Body of pancreas (tissue), 4 donors: ENCODE measurements around the gene IL1RL2. TPM values are rescaled to one million over a fixed set of nuclear protein-coding genes. Genes with fewer than 3 reads are reported as not detected.

Experiments used
- ATAC-seq: fragments of 150-250 bp; one replicate; pipeline ENCODE4 v1.9.1; 2016
- DNase-seq, 4 donors: peaks; one replicate each; pipeline ENCODE4 v3.0.0-alpha.2; 2019
- H3K27ac ChIP-seq, 4 donors: fragments of 200-600 bp; sonication (generic); 1 replicate in 3 of 4; 2 replicates in 1 of 4; pipeline versions ENCODE4 v1.5.1 to v1.6.1; 2016 to 2019; ENCODE audit warnings: mild to moderate bottlenecking in 1 of 4, mixed read lengths in 1 of 4, moderate library complexity in 1 of 4
- H3K27me3 ChIP-seq, 2 donors: fragments of 200-600 bp; sonication (generic); one replicate each; pipeline ENCODE4 v1.6.0; 2016; ENCODE audit warnings: mild to moderate bottlenecking in 1 of 2
- H3K36me3 ChIP-seq, 2 donors: fragments of 200-600 bp; sonication (generic); replicated peaks in 1 of 2; 2 replicates each; pipeline ENCODE4 v1.5.1; 2016; ENCODE audit warnings: low read depth in 2 of 2; ENCODE audit not compliant: insufficient read depth in 1 of 2
- H3K4me1 ChIP-seq: fragments of 200-600 bp; sonication (generic); one replicate; pipeline ENCODE4 v1.6.0; 2016
- H3K4me3 ChIP-seq, 2 donors: fragments of 200-600 bp; sonication (generic); 1 replicate in 1 of 2; 2 replicates in 1 of 2; pipeline ENCODE4 v1.5.1; 2016 to 2019
- H3K9me3 ChIP-seq, 3 donors: fragments of 200-600 bp; sonication (generic); 1 replicate in 2 of 3; 2 replicates in 1 of 3; pipeline ENCODE4 v1.5.1; 2016
- POLR2A ChIP-seq, 3 donors: fragments of 450-650 bp; IDR thresholded peaks; one replicate each; pipeline ENCODE4 v1.6.1; 2016; ENCODE audit warnings: antibody characterized with exemption in 3 of 3, mild to moderate bottlenecking in 2 of 3
- WGBS, 2 donors: methylation state at CpG; one replicate each; pipeline ENCODE4 v1.1.5; 2017; 5-methylcytosine and 5-hydroxymethylcytosine counted together
- intact Hi-C: fragments of 100-400 bp; cut with DNase I; formaldehyde crosslinking; loops from one replicate; pipeline ENCODE4 v1.15.1; 2023
- total RNA-seq, 2 donors: library from RNA; depleted of rRNA; stranded (reverse); fragments of >200 nt; gene quantifications; one replicate each; pipeline ENCODE4 v1.1.0, GENCODE V29; 2016
- TF ChIP-seq, protein P1 (sequence below), 7 experiments: fragments of 450-650 bp in 4 of 7; fragments of 200-600 bp in 3 of 7; sonication (generic) in 3 of 7; IDR thresholded peaks; one replicate each; pipeline ENCODE4 v1.5.1; 2016 to 2019; ENCODE audit warnings: antibody characterized with exemption in 7 of 7

IL1RL2 gene
- total RNA-seq, 2 donors from 2014 or later = 0.52 TPM; not detected in 1

DNA sequence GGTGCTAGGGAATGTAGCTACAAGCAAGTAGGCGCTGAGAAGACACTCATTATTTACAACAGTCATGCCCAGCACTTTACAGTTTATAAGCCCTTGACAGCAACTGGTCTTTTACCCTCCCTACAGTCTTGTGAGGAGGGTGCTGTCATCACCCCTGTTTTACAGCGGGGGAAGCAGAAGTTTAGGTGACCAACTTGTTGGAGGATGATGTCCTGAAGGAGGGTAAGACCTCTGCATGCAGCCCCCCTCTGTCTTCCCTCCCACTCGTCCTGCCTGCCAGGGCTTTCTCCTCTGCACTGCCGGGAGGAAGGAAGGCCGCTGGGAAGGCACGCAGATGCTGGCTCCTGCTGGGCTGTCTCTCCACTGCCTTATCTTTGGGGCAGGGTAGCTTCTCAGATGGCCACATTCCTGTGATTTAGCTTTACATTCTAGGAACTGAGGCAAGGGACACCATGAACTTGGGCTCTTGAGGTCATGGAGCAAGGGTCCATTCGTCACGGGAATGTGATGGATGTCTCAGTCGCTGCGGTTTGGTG is 43.3 kb upstream of the IL1RL2 start:
- ATAC-seq (no peak), DNase-seq (peak in 2 of 4 donors; percentile 41 to 57)
- 14 to 16% methylated on average over 8 to 10 of the region's 10 CpGs for WGBS, 2 donors
- no peak for TF ChIP-seq POLR2A (IDR thresholded peaks at IDR 0.05)
- TF ChIP-seq, protein P1, sequence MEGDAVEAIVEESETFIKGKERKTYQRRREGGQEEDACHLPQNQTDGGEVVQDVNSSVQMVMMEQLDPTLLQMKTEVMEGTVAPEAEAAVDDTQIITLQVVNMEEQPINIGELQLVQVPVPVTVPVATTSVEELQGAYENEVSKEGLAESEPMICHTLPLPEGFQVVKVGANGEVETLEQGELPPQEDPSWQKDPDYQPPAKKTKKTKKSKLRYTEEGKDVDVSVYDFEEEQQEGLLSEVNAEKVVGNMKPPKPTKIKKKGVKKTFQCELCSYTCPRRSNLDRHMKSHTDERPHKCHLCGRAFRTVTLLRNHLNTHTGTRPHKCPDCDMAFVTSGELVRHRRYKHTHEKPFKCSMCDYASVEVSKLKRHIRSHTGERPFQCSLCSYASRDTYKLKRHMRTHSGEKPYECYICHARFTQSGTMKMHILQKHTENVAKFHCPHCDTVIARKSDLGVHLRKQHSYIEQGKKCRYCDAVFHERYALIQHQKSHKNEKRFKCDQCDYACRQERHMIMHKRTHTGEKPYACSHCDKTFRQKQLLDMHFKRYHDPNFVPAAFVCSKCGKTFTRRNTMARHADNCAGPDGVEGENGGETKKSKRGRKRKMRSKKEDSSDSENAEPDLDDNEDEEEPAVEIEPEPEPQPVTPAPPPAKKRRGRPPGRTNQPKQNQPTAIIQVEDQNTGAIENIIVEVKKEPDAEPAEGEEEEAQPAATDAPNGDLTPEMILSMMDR (IDR thresholded peaks at IDR 0.05) = no peak
- Histone ChIP-seq H3K36me3 (no peaks in the 10 kb centered on the region), H3K27me3 (no peaks in the 10 kb centered on the region), H3K9me3 (no peaks in the 10 kb centered on the region), H3K4me3 (peak overlapping the region; percentile 8 to 53), H3K27ac (peak overlapping the region; percentile 84 to 98 (median 92)), H3K4me1 (peaks cover 58% of the 10 kb centered on the region)
- intact Hi-C loops = no loop called here

- Histone ChIP-seq H3K27me3 (no peaks in the 10 kb centered on the region), H3K4me1 (peaks cover 61% of the 10 kb centered on the region), H3K27ac (peak overlapping the region in 3 of 4 donors; percentile 91 to 98 (median 93)), H3K9me3 (no peaks in the 10 kb centered on the region), H3K4me3 (no peak overlapping the region), H3K36me3 (no peaks in the 10 kb centered on the region)
- TF ChIP-seq POLR2A (IDR thresholded peaks at IDR 0.05) = peak in 2 of 3 donors; percentile 24 to 30
- TF ChIP-seq, protein P1 (IDR thresholded peaks at IDR 0.05) = no peak
- peak in 2 of 4 donors; percentile 39 to 40 for DNase-seq
- intact Hi-C loops = no loop called here
- ATAC-seq = no peak
- WGBS, 2 donors = 29% methylated on average over 4 of the region's 4 CpGs
Observed at GRCh38 chr2:102144128-102144527, 42.7 kb upstream of the IL1RL2 start.

GRCh38 chr2:102145107-102145506 is 41.7 kb upstream of the IL1RL2 start:
- H3K4me3 ChIP-seq = no peak overlapping the region
- no peak for TF ChIP-seq POLR2A (IDR thresholded peaks at IDR 0.05)
- TF ChIP-seq, protein P1 (IDR thresholded peaks at IDR 0.05) = no peak
- H3K36me3 ChIP-seq = no peaks in the 10 kb centered on the region
- no peaks in the 10 kb centered on the region for H3K27me3 ChIP-seq
- intact Hi-C loops = no loop called here
- H3K9me3 ChIP-seq = no peaks in the 10 kb centered on the region
- ATAC-seq (no peak), DNase-seq (no peak)
- WGBS, 2 donors = 81 to 90% methylated on average over 3 to 4 of the region's 4 CpGs
- no peak overlapping the region for H3K27ac ChIP-seq
- peaks cover 71% of the 10 kb centered on the region for H3K4me1 ChIP-seq

DNA sequence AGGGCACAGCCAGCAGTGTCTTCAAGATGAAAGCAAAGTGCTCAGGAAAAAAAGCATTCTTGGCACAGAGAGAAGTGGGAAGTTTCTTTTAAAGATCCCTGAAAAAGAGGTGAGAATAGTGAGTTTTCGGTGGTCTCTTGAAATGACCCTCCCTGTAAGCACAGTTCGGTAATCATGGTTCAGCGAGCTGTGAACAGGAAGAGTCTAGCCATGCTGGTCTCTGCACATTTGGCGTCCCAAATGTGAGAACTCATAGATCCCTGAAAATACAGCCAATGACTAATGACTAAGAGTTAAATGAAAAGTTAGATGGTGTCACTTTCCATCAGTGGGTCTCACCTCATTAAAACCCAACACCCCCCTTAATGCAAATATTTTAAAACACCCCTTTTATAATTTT is 40.9 kb upstream of the IL1RL2 start:
- intact Hi-C loops = no loop called here
- Histone ChIP-seq H3K27ac (no peak overlapping the region), H3K4me3 (no peak overlapping the region), H3K27me3 (no peaks in the 10 kb centered on the region), H3K36me3 (no peaks in the 10 kb centered on the region), H3K4me1 (peaks cover 76% of the 10 kb centered on the region), H3K9me3 (no peaks in the 10 kb centered on the region)
- 90 to 91% methylated on average over 4 of the region's 4 CpGs for WGBS, 2 donors
- ATAC-seq (no peak), DNase-seq (no peak)
- TF ChIP-seq, protein P1 (IDR thresholded peaks at IDR 0.05) = no peak
- TF ChIP-seq POLR2A (IDR thresholded peaks at IDR 0.05) = no peak

GRCh38 chr2:102147935-102148334 is 38.9 kb upstream of the IL1RL2 start:
- Histone ChIP-seq H3K4me3 (no peak overlapping the region), H3K27ac (peak overlapping the region in 2 of 4 donors; percentile 6 to 11), H3K4me1 (peaks cover 74% of the 10 kb centered on the region), H3K36me3 (no peaks in the 10 kb centered on the region), H3K27me3 (no peaks in the 10 kb centered on the region), H3K9me3 (no peaks in the 10 kb centered on the region)
- DNase-seq (no peak), ATAC-seq (no peak)
- TF ChIP-seq POLR2A (IDR thresholded peaks at IDR 0.05) = no peak
- TF ChIP-seq, protein P1 (IDR thresholded peaks at IDR 0.05) = no peak
- WGBS, 2 donors = 73 to 84% methylated on average over 3 of the region's 3 CpGs
- intact Hi-C loops = no loop called here
